ENCODE data around the gene PRKACA.

Gene PRKACA

DNA sequence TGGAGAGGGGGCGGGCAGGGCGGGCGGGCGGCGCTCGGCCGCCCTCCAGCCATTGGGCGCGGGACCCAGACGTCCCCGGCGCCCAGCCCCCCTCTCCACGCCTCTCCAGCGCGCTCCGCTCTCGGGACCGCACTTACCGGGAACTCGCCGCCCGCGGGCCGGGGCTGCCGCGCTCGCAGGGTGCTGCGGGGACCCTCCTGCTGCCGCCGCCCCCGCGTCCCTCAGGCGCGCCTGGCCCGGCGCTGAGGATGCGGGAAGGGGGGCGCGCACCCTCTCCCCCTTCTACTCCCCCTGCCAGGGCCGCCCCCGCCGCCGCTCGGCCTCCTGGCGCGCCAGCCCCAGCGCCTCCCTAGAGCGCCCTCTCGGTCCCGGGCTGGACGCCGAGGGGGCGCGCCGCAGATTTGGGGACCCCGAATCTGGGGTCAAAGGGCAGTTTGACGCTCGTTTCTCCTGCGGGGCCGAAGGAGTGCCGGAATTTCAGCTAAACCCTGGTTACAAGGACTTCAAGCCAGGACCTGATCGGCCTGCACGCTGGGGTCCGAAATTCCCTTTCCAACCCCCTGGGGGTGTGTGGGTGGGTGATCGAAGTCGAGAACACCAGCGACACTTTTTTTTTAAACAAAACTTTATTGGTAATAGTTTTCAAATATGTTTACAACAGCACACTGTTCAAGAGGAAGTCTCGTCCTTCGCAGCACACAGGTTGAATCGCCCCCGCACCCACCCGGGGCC lies 26.3 kb downstream of the PRKACA start:
- peak; percentile 56 for DNase-seq

DNA sequence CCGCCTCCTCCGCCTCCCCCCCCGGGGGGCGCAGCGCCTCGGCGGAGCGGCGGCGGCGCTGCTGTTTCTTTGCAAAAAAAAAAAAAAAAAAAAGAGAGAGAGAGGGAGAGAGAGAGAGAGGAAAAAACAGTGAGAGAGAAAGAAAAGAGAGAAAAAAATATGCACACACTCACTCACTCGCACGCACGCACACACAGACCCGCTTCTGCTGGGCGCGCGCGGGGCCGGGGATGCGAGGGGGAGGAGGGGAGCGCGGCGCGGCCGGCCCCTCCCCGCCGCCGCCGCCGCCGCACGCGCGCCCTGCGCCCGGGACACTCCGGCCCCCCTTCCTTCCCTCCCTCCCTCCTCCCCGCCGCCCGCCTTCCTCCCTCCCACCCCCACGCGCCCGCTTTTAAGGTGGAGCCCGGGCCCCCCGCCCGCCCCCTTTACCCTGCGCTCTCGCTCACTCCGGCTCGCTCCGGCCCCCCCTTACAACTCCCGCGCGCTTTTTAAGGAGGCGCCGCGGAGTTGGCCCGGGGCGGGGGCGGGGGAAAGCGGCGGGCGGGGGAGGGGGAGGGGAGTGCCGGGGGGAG lies 27.0 kb downstream of the PRKACA start, which contains the start of gene SAMD1:
SAMD1 (minus strand) TSS at position 243 of the 572 bp plus-strand sequence.
- DNase-seq = peak; percentile 85

DNA sequence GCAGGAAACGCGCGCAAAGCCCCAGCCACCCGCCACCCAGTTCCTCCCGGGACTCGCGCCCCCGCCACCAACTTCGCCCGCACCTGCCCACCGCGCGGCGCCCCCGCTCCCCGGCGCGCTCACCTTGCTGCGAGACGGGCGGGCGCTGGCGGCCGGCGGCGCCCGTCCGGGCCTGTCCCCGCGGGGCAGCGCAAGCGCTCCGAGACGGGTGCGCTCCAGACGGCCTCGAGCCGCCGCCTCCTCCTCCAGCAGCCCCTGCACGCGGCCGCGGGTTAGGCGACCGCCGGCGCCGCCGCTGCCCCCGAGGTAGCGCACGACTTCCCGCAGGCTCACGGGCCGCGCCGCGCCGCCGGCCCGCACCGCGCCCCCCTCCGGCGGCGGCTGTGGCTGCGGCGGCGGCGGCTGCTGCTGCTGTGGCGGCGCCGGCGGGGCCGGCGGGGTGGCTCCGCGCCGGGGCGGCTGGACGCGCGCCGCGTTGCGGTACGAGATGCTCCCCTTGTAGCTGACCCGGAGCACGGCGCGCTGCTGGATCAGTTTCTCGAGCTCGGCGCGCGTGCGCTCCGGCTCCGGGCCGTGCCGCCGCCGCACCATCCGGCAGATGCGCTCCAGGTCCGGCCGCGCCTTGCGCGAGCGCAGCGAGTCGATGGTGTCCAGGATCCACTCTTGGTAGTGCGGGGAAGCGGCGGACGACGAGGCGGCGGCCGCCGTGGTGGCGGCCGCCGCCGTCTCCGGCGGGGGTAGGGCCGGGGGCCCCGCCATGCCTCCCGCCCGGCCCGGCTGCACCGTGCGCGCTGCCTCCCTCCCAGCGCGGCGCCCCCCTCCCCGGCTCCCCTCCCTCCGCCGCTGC lies 27.7 kb downstream of the PRKACA start:
- peak; percentile 57 for DNase-seq

DNA sequence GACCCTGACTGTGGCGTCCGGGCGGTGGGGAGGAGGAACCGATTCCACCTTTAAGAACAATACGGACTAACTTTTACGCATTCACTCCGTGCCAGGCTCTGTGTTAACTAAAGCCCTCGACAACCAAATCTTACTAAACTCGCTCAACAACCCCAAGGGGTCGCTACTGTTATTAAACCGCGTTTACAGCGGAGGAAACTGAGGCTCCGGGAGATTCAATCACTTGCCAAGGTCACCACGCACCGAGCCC lies 28.2 kb downstream of the PRKACA start:
- DNase-seq = no peak

DNA sequence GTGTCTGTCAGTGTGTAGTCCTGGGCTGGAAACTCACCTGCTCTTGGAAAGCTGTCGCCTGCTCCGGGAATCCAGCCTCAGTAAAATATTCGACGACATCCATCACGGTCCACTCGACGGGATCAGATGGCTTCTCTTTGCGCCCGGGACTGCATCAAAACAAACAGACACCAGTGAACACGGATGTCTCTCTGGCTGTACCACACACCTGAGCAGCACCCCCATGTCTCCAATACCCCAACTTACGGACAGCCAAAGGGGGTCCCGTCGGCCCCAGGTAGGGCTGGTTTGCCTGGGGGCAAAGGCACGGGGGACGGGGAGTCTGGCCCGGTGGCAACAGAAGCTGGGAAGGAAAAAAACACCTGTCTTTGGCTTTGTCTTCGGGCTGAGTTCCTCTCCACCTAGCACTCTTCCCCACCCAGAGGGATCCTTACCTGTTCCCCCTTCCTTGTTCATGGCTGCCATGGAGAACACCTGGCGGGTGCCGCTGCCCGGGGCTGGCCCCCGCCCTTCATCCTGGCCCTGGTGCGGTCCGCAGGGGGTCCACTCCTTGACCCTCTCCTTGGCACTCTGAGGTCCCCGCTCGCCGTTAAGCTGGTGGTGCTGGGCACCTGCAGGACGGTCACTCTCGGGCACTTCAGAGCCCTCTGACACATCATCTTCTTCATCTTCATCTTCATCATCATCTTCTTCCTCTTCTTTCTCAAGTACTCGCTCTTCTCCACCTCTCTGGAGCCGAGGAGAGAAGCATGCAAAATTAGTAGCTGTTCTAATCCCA lies 28.7 kb downstream of the PRKACA start:
- DNase-seq = no peak

DNA sequence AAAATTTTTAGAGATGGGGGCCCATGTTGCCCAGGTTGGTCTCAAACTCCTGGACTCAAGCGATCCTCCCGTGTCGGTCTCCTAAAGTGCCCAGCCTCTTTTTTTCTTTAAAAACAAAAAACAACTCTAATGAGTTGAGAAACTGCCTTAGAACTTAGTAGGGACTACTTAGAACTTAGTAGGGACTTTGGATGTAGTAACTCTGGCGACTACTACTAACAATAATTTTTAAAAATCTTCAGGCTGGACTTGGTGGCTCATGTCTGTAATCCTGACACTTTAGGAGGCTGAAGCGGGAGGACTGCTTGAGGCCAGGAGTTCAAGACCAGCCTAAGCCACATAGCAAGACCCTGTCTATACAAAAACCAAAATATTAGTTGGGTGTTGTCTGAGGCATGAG lies 31.5 kb downstream of the PRKACA start:
- no peak for DNase-seq

DNA sequence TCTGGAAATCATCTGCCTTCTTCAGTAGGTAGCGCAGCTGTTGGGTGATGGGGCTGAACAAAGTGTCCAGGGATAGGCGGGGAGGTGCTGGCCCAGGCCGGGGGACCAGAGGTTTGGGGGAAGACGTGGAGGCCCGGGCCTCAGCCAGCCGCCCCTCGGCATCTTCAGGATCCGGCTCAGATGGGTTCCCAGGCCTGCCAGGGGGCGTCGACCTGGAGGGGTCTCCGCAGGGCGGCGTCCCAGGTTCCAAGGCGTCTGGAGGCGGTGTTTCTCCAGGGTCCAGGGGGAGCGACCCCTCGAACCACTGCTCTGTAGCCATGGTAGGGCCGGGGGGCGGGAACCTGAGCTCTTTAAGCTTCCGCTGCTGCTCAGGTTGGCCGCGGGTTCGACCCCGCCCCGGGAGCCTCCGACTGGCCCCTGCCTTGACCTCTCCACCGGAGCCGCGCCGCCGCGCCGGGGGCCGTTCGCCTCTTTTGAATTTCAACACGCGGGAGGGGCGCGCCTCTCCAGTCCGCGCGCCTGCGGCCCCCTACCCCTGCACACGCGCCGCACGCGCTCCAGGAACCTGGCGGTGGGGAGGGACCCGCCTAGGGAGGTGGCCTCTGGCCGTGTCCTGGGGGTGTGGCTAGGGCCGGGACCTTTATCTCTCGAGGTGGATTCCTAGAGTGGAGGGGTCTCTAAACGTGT lies 32.1 kb downstream of the PRKACA start, which contains the start of gene C19orf67:
C19orf67 (minus strand) TSS at position 475 of the 687 bp plus-strand sequence; CDS start at position 319, 156 bp downstream.
- no peak for DNase-seq

DNA sequence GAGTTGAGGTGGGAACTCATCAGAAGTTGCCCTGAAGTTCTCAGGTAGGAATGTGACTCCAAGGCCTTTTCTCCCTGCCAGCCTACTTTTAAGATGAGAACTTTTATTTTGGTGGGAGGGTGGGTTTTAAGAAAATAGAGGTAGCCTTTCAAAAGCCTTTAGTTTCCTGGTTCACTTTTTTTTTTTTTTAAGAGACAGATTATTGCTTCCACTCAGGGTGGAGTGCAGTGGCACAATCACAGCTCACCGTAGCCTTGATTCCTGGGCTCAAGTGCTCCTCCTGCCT lies 34.9 kb downstream of the PRKACA start:
- no peak for DNase-seq

DNA sequence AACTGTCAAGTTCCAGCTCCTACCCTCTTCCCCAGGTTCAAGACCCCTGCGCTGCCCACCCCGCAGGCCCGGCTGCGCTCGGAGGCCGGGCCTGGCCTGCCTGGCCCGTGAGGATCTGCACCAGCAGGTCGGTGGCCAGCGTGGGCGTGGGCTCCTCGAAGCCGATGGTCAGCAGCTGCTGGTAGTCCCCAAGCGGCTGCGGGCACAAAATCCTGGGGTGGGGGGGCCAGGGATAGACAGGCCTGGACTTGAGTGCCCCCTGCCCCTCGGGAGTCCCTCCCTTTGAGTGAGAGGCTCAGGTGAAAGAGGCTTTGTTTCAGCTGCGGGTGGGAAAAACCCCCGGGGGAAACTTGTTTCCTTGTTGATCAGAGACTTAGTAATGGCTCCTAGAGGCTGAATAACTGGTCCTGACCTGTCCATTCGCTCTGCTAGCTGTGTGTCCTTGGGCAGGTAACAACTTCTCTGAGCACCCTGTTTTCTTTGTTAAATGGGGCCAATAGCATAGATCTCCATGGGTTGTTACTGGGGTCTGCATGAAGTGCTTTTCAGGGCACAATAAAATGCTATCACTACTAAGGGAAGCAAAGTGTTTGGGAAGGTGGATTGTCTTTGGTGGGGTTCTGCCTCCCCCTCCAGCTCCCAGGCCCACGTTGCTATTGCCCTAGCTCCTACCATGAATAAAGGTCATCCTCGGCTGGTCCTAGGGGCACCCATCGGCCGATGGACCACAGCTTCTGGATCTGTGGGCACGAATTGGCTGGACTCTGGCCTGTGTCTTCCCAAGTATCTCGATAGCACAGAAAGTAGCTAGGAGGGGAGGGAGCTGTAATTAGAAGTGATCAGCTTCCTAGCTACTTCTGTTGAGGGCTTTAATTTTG lies 35.5 kb downstream of the PRKACA start:
- DNase-seq = peak; percentile 43

DNA sequence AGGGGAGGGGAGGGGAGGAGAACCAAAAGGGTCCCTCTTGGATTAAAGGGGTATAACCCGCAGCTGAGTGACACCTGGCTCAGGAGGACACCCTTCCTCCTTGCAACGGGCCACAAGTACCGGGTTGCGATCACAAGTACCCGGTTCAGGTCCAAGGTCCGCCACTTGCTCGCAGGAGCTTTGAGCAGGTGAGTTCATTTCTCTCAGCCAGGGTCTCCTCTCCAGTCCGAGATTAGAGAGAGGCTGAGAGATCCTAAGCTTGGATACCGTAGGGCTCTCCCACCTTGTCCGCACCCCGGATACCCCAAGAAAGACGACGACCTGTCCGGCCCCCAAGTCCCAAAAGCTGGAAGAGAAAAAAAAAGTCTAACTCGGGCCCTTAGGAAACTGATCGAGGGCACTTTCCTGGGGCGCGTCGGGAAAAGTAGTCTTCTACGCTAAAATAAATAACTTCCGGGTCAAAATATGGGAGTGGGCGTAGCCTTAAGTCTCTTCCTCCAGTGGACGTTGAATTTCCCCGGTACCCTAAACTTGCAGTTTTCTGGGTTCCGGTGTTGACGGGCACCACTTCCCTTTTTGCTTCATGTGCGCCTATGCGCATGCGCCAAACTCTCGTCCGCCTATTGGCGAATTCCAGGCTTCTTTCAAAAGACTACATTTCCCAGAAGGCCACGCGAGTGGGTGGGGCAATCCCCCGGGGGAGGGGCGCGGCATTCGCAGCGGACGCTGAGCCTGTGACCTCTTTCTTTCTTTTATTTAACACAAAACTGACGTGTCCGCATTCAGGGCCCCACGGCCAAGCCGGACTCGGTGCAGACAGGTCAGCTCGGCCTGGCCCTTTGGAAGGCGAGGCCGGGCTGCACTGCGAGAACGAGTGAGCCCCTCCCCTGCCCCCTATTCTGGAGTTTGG lies 36.4 kb downstream of the PRKACA start:
- DNase-seq = peak; percentile 98

DNA sequence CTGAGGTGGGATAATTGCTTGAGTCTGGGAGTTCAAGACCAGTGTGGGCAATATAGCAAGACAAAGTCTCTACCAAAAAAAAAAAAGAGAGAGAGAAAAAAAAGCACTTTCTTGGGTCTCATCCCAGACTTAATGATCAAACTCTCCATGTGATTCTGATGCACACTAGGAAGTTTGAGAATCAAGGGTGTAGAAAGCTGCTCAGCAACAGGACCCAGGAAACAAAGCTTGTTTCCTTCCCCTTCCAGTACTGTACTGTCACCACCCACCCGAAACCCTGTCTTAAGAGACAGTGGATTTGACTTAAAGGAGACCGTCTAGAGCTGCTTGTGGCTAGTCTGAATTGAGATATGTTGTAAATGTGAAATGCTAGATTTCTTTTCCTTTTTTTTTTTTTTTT lies 39.2 kb downstream of the PRKACA start:
- DNase-seq = no peak

DNA sequence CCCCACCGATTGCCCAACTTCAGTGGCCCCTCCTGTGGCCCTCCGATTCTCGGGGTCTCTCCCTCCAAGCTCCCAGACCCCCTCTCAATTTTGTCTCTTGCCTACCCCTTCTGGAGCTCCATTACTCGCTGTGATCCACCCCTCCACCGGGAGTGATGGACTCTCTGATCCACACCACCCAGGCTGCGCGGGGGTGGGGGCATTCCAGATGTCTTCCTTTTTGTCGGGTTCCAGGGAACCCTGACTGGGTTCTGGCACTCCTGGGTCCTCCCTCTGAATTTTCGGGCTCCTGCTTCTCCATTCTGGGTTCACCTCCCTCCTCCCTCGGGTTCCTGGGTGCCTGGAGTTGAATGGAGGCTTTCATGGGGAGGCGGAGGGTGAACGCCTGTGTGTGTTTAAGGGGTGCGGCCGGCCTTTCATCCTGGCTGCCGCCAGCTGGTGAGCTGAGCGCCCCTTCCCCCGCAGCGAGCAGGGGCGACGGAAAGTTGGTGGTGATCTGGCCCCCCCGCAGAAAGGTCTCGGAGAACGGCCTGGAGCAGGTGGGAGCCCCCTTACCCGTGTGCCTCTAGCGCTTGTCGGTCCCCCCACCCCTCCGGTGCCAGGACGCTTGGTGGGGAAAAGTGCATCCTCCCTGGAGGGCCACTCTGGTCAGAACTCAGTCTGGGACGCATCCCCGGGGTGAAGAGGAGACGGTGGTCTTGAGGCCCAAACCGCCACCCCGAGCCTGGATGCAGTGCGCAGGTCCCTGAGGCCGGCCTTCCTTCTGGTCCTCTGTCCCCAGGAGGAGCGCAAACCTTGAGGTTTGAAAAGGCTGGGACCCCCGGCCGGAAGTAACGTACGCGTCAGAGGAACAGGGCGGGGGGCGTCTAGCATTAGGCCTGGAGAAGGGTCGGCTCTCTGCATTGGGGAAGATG lies 43.4 kb downstream of the PRKACA start:
- DNase-seq = peak; percentile 35

DNA sequence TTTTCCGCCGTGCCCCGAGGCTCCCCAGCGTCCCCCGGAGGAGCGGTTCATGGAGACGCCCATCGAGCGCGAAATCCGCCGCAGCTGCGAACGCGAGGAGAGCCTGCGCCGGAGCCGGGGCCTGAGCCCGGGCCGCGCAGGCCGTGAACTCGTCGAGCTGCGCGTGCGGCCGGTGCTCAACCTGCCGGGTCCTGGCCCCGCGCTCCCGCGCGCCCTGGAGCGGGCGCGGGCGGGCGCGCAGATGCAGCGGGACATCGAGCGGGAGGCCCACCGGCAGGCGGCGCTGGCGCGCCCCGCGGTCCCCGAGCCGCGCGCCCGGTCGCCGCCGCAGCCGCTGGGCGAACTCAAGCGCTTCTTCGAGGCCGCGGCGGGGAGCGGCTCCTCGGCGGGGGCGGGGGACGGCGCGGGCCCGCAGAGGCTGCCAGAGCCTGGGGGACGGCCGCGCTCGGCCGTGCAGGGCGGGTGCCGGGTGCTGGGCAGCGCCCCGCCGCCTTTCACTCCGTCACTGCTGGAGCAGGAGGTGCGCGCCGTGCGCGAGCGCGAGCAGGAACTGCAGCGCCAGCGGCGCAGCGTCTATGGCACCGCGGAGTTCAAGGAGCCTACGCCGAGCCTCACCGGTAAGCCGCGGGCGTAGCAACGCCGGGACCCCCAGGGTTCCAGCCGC lies 44.2 kb downstream of the PRKACA start:
- peak; percentile 79 for DNase-seq

DNA sequence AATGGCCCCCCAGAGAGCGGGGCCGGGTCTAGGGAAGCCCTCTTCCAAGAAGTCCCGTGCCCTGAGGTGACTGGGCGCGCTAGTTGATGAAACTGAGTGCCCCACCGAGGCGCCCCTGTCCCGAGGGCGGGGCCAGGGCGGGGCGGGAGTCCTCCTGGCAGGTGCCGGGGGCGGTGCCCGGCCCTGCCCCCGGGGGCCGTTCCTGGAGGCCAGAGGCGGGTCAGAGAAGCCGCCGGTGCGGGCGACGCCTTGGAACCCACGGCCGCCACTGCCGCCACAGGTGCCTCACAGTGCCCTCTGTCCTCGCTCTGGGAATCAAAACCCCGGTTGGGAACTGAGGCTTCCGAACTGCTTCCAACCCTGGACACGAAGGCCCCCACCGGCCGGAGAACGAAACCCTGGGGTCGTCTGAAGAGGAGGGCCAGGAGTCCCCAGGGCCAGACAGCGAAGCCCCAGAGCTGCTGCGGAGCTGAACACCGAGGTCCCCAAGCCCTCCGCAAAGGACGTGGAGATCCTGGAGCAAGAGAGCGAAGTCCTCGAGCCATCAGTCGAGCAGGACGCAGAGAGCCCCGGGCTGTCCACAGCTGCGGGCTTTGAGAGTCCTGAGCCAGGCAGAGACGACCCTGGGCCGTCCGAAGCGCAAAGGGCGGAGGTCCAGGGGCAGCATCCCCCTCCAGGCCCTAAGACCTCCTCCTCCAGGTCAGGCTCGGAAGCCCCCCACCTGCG lies 44.9 kb downstream of the PRKACA start, which contains the start of gene MISP3:
MISP3 (plus strand) TSS at position 252 of the 726 bp plus-strand sequence. CDS start 524 bp downstream, outside the sequence.
- peak; percentile 31 for DNase-seq

DNA sequence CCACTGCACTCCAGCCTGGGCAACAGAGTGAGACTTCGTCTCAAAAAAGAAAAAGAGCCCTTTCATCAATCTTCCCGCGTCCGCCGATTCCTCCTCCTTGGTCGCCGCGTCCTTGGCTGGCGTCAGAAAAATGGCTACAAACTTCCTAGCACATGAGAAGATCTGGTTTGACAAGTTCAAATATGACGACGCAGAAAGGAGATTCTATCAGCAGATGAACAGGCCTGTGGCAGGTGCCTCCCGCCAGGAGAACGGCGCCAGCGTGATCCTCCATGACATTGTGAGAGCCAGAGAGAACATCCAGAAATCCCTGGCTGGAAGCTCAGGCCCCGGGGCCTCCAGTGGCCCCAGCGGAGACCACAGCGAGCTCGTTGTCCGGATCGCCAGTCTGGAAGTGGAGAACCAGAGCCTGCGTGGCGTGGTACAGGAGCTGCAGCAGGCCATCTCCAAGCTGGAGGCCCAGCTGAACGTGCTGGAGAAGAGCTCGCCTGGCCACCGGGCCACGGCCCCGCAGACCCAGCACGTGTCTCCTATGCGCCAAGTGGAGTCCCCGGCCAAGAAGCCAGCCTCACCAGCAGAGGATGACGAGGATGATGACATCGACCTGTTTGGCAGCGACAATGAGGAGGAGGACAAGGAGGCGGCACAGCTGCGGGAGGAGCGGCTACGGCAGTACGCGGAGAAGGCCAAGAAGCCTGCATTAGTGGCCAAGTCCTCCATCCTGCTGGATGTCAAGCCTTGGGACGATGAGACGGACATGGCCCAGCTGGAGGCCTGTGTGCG lies 47.1 kb downstream of the PRKACA start:
- no peak for DNase-seq

DNA sequence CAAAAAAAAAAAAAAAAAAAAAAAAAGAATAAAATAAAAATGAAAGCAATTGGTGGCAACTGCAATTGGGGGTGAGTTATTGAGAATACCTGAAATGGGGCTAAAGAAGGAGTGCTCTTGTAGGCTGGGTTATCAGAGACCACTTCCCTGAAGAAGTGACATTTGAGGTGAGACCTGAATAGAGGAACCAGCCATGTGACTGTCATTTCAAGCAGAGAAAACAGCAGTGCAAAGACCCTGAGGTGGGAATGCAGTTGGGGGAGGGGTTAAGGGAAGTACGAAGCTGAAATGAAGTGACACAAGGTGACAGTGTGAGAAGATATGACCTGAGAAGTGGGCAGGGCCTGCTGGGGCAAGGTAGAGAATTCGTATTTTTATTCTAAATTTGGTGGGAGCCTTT lies 51.4 kb downstream of the PRKACA start:
- no peak for DNase-seq

DNA sequence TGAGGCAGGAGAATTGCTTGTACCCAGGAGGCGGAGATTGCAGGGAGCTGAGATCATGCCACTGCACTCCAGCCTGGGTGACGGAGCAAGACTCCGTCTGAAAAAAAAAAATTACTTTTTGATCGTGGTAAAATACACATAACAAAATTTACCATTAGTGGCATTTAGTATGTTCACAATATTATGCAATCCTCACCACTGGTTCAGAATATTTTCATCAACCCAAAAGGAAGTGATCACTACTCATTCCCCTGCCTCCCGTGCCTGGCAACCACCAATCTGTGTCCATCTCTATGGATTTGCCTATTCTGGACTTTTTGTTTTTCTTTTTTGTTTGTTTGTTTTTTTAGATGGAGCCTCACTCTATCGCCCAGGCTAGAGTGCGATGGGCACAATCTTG lies 54.5 kb downstream of the PRKACA start:
- DNase-seq = no peak

All from stimulated activated CD4-positive, alpha-beta T cell treated with anti-CD3 and anti-CD28 coated beads, Interleukin-4, amount 100 ng/mL, for 1 hour (primary cell).